ENCODE data around the gene SLC6A8.

- TF ChIP-seq EP300 (IDR thresholded peaks at IDR 0.05) (no peak), CTCF (IDR thresholded peaks at IDR 0.05) (no peak)
These were observed 53.7 kb downstream of the SLC6A8 start for GRCh38 chrX:153741446-153741845.
